Loucy (cell line): ENCODE results near the gene CHN2.

ENCODE experiments used
- H2AFZ ChIP-seq: fragments of 200-600 bp; sonication (generic); 2 replicates; pipeline ENCODE4 v1.6.0; 2016; ENCODE audit warnings: antibody characterized with exemption, mild to moderate bottlenecking, low read length, moderate library complexity
- H3F3A ChIP-seq: fragments of 200-600 bp; 2 replicates; pipeline ENCODE4 v1.6.0; 2016; ENCODE audit warnings: antibody characterized with exemption, low read depth, mild to moderate bottlenecking
- H3K27me3 ChIP-seq: fragments of 200-600 bp; sonication (generic); 2 replicates; pipeline ENCODE4 v1.6.1; 2014; ENCODE audit warnings: low read length, mild to moderate bottlenecking; ENCODE audit not compliant: insufficient read depth, poor library complexity, severe bottlenecking
- H3K36me3 ChIP-seq: fragments of 200-600 bp; sonication (generic); 2 replicates; pipeline ENCODE4 v1.6.1; 2016; ENCODE audit warnings: low read length; ENCODE audit not compliant: insufficient read depth
- H3K4me1 ChIP-seq: fragments of 200-600 bp; sonication (generic); 2 replicates; pipeline ENCODE4 v1.5.1; 2014; ENCODE audit warnings: low read length, mild to moderate bottlenecking; ENCODE audit not compliant: insufficient read depth, poor library complexity, severe bottlenecking
- H3K4me2 ChIP-seq: fragments of 200-600 bp; sonication (generic); 2 replicates; pipeline ENCODE4 v1.6.0; 2014; ENCODE audit warnings: antibody characterized with exemption, low read length, low read depth, mild to moderate bottlenecking; ENCODE audit not compliant: poor library complexity, severe bottlenecking
- H3K4me3 ChIP-seq: fragments of 200-600 bp; sonication (generic); 2 replicates; pipeline ENCODE4 v1.5.1; 2014; ENCODE audit warnings: low read length, mild to moderate bottlenecking, mixed read lengths; ENCODE audit not compliant: poor library complexity, severe bottlenecking
- H3K79me2 ChIP-seq: fragments of 200-600 bp; sonication (generic); 2 replicates; pipeline ENCODE4 v1.6.1; 2014; ENCODE audit warnings: low read length; ENCODE audit not compliant: insufficient read depth
- H3K9ac ChIP-seq: fragments of 200-600 bp; sonication (generic); 2 replicates; pipeline ENCODE4 v1.6.0; 2014; ENCODE audit warnings: mild to moderate bottlenecking, low read depth, low read length, moderate library complexity; ENCODE audit not compliant: poor library complexity, severe bottlenecking
- H3K9me2 ChIP-seq: fragments of 200-600 bp; sonication (generic); replicated peaks from 2 replicates; pipeline ENCODE4 v1.6.1; 2016; ENCODE audit warnings: low read depth, low read length, mixed read lengths
- H3K9me3 ChIP-seq: fragments of 200-600 bp; sonication (generic); 2 replicates; pipeline ENCODE4 v1.6.1; 2014; ENCODE audit warnings: mild to moderate bottlenecking, antibody characterized with exemption, low read length, low read depth; ENCODE audit not compliant: insufficient read depth
- H4K20me1 ChIP-seq: fragments of 200-600 bp; sonication (generic); 2 replicates; pipeline ENCODE4 v1.6.0; 2014; ENCODE audit warnings: antibody characterized with exemption, low read length, mild to moderate bottlenecking; ENCODE audit not compliant: insufficient read depth, poor library complexity, severe bottlenecking
- CTCF ChIP-seq: fragments of 200-600 bp; sonication (generic); conservative IDR thresholded peaks from 2 replicates; pipeline ENCODE4 v1.5.1; 2014; ENCODE audit warnings: mild to moderate bottlenecking, antibody characterized with exemption, low read length
- EZH2phosphoT487 ChIP-seq: fragments of 200-600 bp; IDR thresholded peaks from 2 replicates; pipeline ENCODE4 v1.6.1; 2018; ENCODE audit warnings: antibody characterized with exemption, mild to moderate bottlenecking, moderate library complexity, borderline replicate concordance

CHN2 gene

GRCh38 chr7:29410996-29411395 is 216.4 kb downstream of the CHN2 start:
- Histone ChIP-seq H3K4me1 (no peaks in the 10 kb centered on the region), H3K9ac (no peak overlapping the region), H3K79me2 (no peaks in the 10 kb centered on the region), H3K9me3 (no peaks in the 10 kb centered on the region), H3K9me2 (no peaks in the 10 kb centered on the region), H2AFZ (no peak overlapping the region), H3K36me3 (no peaks in the 10 kb centered on the region; the same call in 1 of the 2 replicates), H3K4me3 (no peak overlapping the region), H3K27me3 (no peaks in the 10 kb centered on the region), H4K20me1 (no peaks in the 10 kb centered on the region), H3F3A (no peaks in the 10 kb centered on the region), H3K4me2 (no peak overlapping the region)
- no peak for TF ChIP-seq CTCF
- no peak for TF ChIP-seq EZH2phosphoT487

GRCh38 chr7:29412912-29413311 is 218.3 kb downstream of the CHN2 start:
- no peaks in the 10 kb centered on the region for H3K9me3 ChIP-seq
- no peaks in the 10 kb centered on the region for H3K36me3 ChIP-seq
- no peaks in the 10 kb centered on the region for H3K4me1 ChIP-seq
- H2AFZ ChIP-seq = no peak overlapping the region
- H3K9ac ChIP-seq = no peak overlapping the region
- H3K27me3 ChIP-seq = no peaks in the 10 kb centered on the region
- H3F3A ChIP-seq = no peaks in the 10 kb centered on the region
- H4K20me1 ChIP-seq = no peaks in the 10 kb centered on the region
- no peak overlapping the region for H3K4me3 ChIP-seq
- no peak overlapping the region for H3K4me2 ChIP-seq
- H3K79me2 ChIP-seq = no peaks in the 10 kb centered on the region
- H3K9me2 ChIP-seq = no peaks in the 10 kb centered on the region
- TF ChIP-seq EZH2phosphoT487 = no peak
- TF ChIP-seq CTCF = no peak

- Histone ChIP-seq H3K9me3 (no peaks in the 10 kb centered on the region), H3K4me2 (no peak overlapping the region), H3K4me1 (no peaks in the 10 kb centered on the region), H4K20me1 (no peaks in the 10 kb centered on the region), H3K27me3 (no peaks in the 10 kb centered on the region), H3K9ac (no peak overlapping the region), H2AFZ (no peak overlapping the region), H3K79me2 (no peaks in the 10 kb centered on the region), H3K9me2 (no peaks in the 10 kb centered on the region), H3K4me3 (no peak overlapping the region), H3K36me3 (no peaks in the 10 kb centered on the region), H3F3A (no peaks in the 10 kb centered on the region)
- TF ChIP-seq EZH2phosphoT487 (no peak), CTCF (no peak)
These were observed 219.1 kb downstream of the CHN2 start for GRCh38 chr7:29413626-29414136.
